ENCODE data around the gene MRPS6. TPM values are rescaled to one million over a fixed set of nuclear protein-coding genes. Genes with fewer than 3 reads are reported as not detected.

Gene MRPS6
- total RNA-seq: 100 to 1,000 TPM in 2 of 9 donors, 10 to 100 TPM in 7; 25.4 to 112 (median 70.7) TPM
- 100 to 1,000 TPM in 1 of 3 donors, 10 to 100 TPM in 2; 79.1 to 135 (median 98.5) TPM for polyA plus RNA-seq
- long read RNA-seq, donor 1, transcript MRPS6-204 (2 exons, 3,934 nt): minor isoform, 8 of 99 reads
- long read RNA-seq, donor 1, transcript MRPS6-201 (3 exons, 990 nt): major isoform, 91 of 99 reads
- long read RNA-seq, donor 1, partial matches to known transcripts: 0 of 99 reads
- long read RNA-seq, donor 1, other reads (novel, unspliced or antisense): 0 of 99 reads
- long read RNA-seq, donor 2, transcript MRPS6-201 (3 exons, 990 nt): major isoform, 53 of 57 reads
- long read RNA-seq, donor 2, partial matches to known transcripts: 0 of 57 reads
- long read RNA-seq, donor 2, other reads (novel, unspliced or antisense): 0 of 57 reads
- long read RNA-seq, donor 3, transcript MRPS6-201 (3 exons, 990 nt): major isoform, 63 of 66 reads
- long read RNA-seq, donor 3, partial matches to known transcripts: 0 of 66 reads
- long read RNA-seq, donor 3, other reads (novel, unspliced or antisense): 0 of 66 reads
- long read RNA-seq, donor 4, transcript MRPS6-201 (3 exons, 990 nt): major isoform, 198 of 213 reads
- long read RNA-seq, donor 4, partial matches to known transcripts: 1 of 213 reads
- long read RNA-seq, donor 4, other reads (novel, unspliced or antisense): 14 of 213 reads
- long read RNA-seq, donor 5, transcript MRPS6-201 (3 exons, 990 nt): major isoform, 181 of 276 reads
- long read RNA-seq, donor 5, partial matches to known transcripts: 13 of 276 reads
- long read RNA-seq, donor 5, other reads (novel, unspliced or antisense): 82 of 276 reads
- long read RNA-seq, donor 6, transcript MRPS6-201 (3 exons, 990 nt): major isoform, 123 of 141 reads
- long read RNA-seq, donor 6, partial matches to known transcripts: 2 of 141 reads
- long read RNA-seq, donor 6, other reads (novel, unspliced or antisense): 15 of 141 reads
- long read RNA-seq, donor 7, transcript MRPS6-204 (2 exons, 3,934 nt): minor isoform, 5 of 49 reads
- long read RNA-seq, donor 7, transcript MRPS6-201 (3 exons, 990 nt): major isoform, 44 of 49 reads
- long read RNA-seq, donor 7, partial matches to known transcripts: 0 of 49 reads
- long read RNA-seq, donor 7, other reads (novel, unspliced or antisense): 0 of 49 reads
- long read RNA-seq, donor 8, transcript MRPS6-201 (3 exons, 990 nt): major isoform, 68 of 76 reads
- long read RNA-seq, donor 8, partial matches to known transcripts: 0 of 76 reads
- long read RNA-seq, donor 8, other reads (novel, unspliced or antisense): 5 of 76 reads
- long read RNA-seq, donor 9, transcript MRPS6-201 (3 exons, 990 nt): major isoform, 78 of 95 reads
- long read RNA-seq, donor 9, partial matches to known transcripts: 13 of 95 reads
- long read RNA-seq, donor 9, other reads (novel, unspliced or antisense): 0 of 95 reads
- long read RNA-seq, donor 10, transcript MRPS6-201 (3 exons, 990 nt): major isoform, 14 of 23 reads
- long read RNA-seq, donor 10, partial matches to known transcripts: 5 of 23 reads
- long read RNA-seq, donor 10, other reads (novel, unspliced or antisense): 0 of 23 reads

- Histone ChIP-seq H3K36me3 (replicated peaks in 1 of 2) (no peaks in the 10 kb centered on the region), H3K4me3 (peak within 1 kb of the TSS in 3 of 4 donors; percentile 33 to 87 (median 74)), H3K27ac (peak within 1 kb of the TSS; percentile 64 to 98 (median 87)), H3K4me1 (replicated peaks in 1 of 2) (peaks cover 32 to 46% of the 10 kb centered on the region in 2 donors), H3K27me3 (no peaks in the 10 kb centered on the region), H3K9me3 (replicated peaks in 1 of 3) (no peaks in the 10 kb centered on the region)
- DNase-seq: peak; percentile 88 to 93 (median 93)
- intact Hi-C loops (cut with DNase I): loop anchor here in 1 of 2 donors (5.0 kb wide), 1 partner anchor 129 kb away; no protein-coding TSS in a partner anchor
- 0 to 1% (median 0%) methylated on average over 14 to 102 of the region's 104 CpGs; no CpG with 5 or more reads in 1 of the 4 donors for WGBS, 4 donors
- peak; percentile 90 to 94 for TF ChIP-seq POLR2A (IDR thresholded peaks at IDR 0.05)
- peak in 1 of 6 experiments; percentile 14 for TF ChIP-seq CTCF (IDR thresholded peaks at IDR 0.05)
Observed at GRCh38 chr21:34073032-34073748, at the start of gene MRPS6, which contains the start of gene SLC5A3. TSS of gene MRPS6 (plus strand) at chr21:34073578. CDS start at chr21:34073701, 123 bp downstream. TSS of gene SLC5A3 (plus strand) at chr21:34073578. CDS start at chr21:34095199, 21,621 bp downstream.

- Histone ChIP-seq H3K4me3 (no peak overlapping the region), H3K4me1 (replicated peaks in 1 of 2) (peaks cover 0 to 15% of the 10 kb centered on the region in 2 donors), H3K27me3 (no peaks in the 10 kb centered on the region), H3K36me3 (replicated peaks in 1 of 2) (no peaks in the 10 kb centered on the region), H3K9me3 (replicated peaks in 1 of 3) (no peaks in the 10 kb centered on the region), H3K27ac (no peak overlapping the region)
- intact Hi-C loops (cut with DNase I): no loop called here
- TF ChIP-seq POLR2A (IDR thresholded peaks at IDR 0.05) (no peak), CTCF (IDR thresholded peaks at IDR 0.05) (no peak)
- DNase-seq: no peak
- WGBS, 4 donors: 74 to 76% (median 75%) methylated on average over 8 of the region's 8 CpGs
Observed at GRCh38 chr21:34023691-34024373, 49.5 kb upstream of the MRPS6 start.

- intact Hi-C loops (cut with DNase I): no loop called here
- WGBS, 4 donors: 92 to 98% (median 95%) methylated on average over 3 of the region's 3 CpGs
- Histone ChIP-seq H3K36me3 (replicated peaks in 1 of 2) (no peaks in the 10 kb centered on the region), H3K27me3 (no peaks in the 10 kb centered on the region), H3K4me3 (no peak overlapping the region), H3K9me3 (replicated peaks in 1 of 3) (no peaks in the 10 kb centered on the region), H3K4me1 (replicated peaks in 1 of 2) (peaks cover 0 to 11% of the 10 kb centered on the region in 2 donors), H3K27ac (no peak overlapping the region)
- TF ChIP-seq CTCF (IDR thresholded peaks at IDR 0.05) (no peak), POLR2A (IDR thresholded peaks at IDR 0.05) (no peak)
- no peak for DNase-seq
Observed at GRCh38 chr21:34024374-34024693, 49.0 kb upstream of the MRPS6 start.
